ENCODE results near the gene HMCN2.
"Not testable (repeated sequence)": the region's sequence is repeated elsewhere in the genome, so short reads cannot be mapped to it uniquely, and the experiment has no call there.

The HMCN2 gene

GRCh38 chr9:130399768-130400167 lies 134.2 kb downstream of the HMCN2 start:
- no peak for DNase-seq

GRCh38 chr9:130400870-130401269 lies 135.3 kb downstream of the HMCN2 start:
- DNase-seq = no peak

GRCh38 chr9:130401742-130402141 lies 136.2 kb downstream of the HMCN2 start:
- DNase-seq = not testable (repeated sequence)

- DNase-seq = no peak
Observed at GRCh38 chr9:130402243-130402642, 136.7 kb downstream of the HMCN2 start.

- DNase-seq = no peak
Observed at GRCh38 chr9:130402645-130403440, 137.3 kb downstream of the HMCN2 start.

- DNase-seq = no peak
Observed at GRCh38 chr9:130405657-130406257, 140.2 kb downstream of the HMCN2 start.

- DNase-seq = no peak
Observed at GRCh38 chr9:130406278-130406895, 140.8 kb downstream of the HMCN2 start.

GRCh38 chr9:130407916-130408663 lies 142.5 kb downstream of the HMCN2 start:
- no peak for DNase-seq

GRCh38 chr9:130408669-130409068 lies 143.1 kb downstream of the HMCN2 start:
- DNase-seq = no peak

- no peak for DNase-seq
Observed at GRCh38 chr9:130409246-130409645, 143.7 kb downstream of the HMCN2 start.

GRCh38 chr9:130410443-130410842 lies 144.9 kb downstream of the HMCN2 start:
- DNase-seq = no peak

- DNase-seq = no peak
Observed at GRCh38 chr9:130411566-130411915, 146.0 kb downstream of the HMCN2 start.

- no peak for DNase-seq
Observed at GRCh38 chr9:130414081-130414731, 148.6 kb downstream of the HMCN2 start.

- no peak for DNase-seq
Observed at GRCh38 chr9:130414910-130415746, 149.6 kb downstream of the HMCN2 start.

GRCh38 chr9:130417602-130418001 lies 152.0 kb downstream of the HMCN2 start:
- DNase-seq = no peak

GRCh38 chr9:130418776-130419175 lies 153.2 kb downstream of the HMCN2 start:
- no peak for DNase-seq

- no peak for DNase-seq
Observed at GRCh38 chr9:130419521-130420035, 154.0 kb downstream of the HMCN2 start.

GRCh38 chr9:130421154-130421801 lies 155.7 kb downstream of the HMCN2 start:
- DNase-seq = peak; percentile 22

- DNase-seq = peak; percentile 87
Observed at GRCh38 chr9:130421802-130422276, 156.3 kb downstream of the HMCN2 start.

- DNase-seq = no peak
Observed at GRCh38 chr9:130422546-130422945, 157.0 kb downstream of the HMCN2 start.

- no peak for DNase-seq
Observed at GRCh38 chr9:130423272-130423671, 157.7 kb downstream of the HMCN2 start.
